Neural cell (in vitro differentiated cells): ENCODE data around the gene MYO18B.

Experiments
- CTCF ChIP-seq: fragments of 450-650 bp; IDR thresholded peaks from 2 replicates; pipeline ENCODE4 v1.5.1; 2014; ENCODE audit warnings: antibody characterized with exemption, mild to moderate bottlenecking, moderate library complexity; ENCODE audit not compliant: poor library complexity, severe bottlenecking
- EP300 ChIP-seq: fragments of 450-650 bp; conservative IDR thresholded peaks from 2 replicates; pipeline ENCODE4 v1.6.1; 2014; ENCODE audit warnings: antibody characterized with exemption, mild to moderate bottlenecking, moderate library complexity; ENCODE audit not compliant: poor library complexity, severe bottlenecking
- EZH2 ChIP-seq: fragments of 200-600, 300-800 bp; shearing (Covaris generic), sonication (generic); IDR thresholded peaks from 2 replicates; pipeline ENCODE4 v1.6.1; 2014; ENCODE audit warnings: antibody characterized with exemption, low read length, borderline replicate concordance, mild to moderate bottlenecking; ENCODE audit not compliant: insufficient read depth, poor library complexity, severe bottlenecking
- POLR2AphosphoS5 ChIP-seq: IDR thresholded peaks from 2 replicates; pipeline ENCODE4 v1.6.1; 2012
- RAD21 ChIP-seq: fragments of 450-650 bp; conservative IDR thresholded peaks from 2 replicates; pipeline ENCODE4 v1.6.1; 2014; ENCODE audit warnings: antibody characterized with exemption, mild to moderate bottlenecking, moderate library complexity
- REST ChIP-seq: IDR thresholded peaks from 2 replicates; pipeline ENCODE4 v1.6.1; 2012; ENCODE audit warnings: borderline replicate concordance
- SMC3 ChIP-seq: fragments of 450-650 bp; conservative IDR thresholded peaks from 2 replicates; pipeline ENCODE4 v1.6.1; 2014; ENCODE audit warnings: antibody characterized with exemption, mild to moderate bottlenecking, moderate library complexity; ENCODE audit not compliant: poor library complexity
- TAF1 ChIP-seq: IDR thresholded peaks from 2 replicates; pipeline ENCODE4 v1.6.1; 2012; ENCODE audit warnings: low read depth

- TF ChIP-seq CTCF (no peak), TAF1 (no peak), POLR2AphosphoS5 (peak; percentile 12), EZH2 (no peak), REST (peak; percentile 25), RAD21 (peak; percentile 21), EP300 (peak; percentile 57), SMC3 (peak; percentile 21)
These were observed 53.5 kb downstream of the MYO18B start for GRCh38 chr22:25795478-25795877.
